Ishikawa (cell line): Measurements from ENCODE around the gene PCDHA10.

Source experiments
- CEBPB ChIP-seq: IDR thresholded peaks from 2 replicates; pipeline ENCODE4 v1.6.1; 2012
- EGR1 ChIP-seq: IDR thresholded peaks from 2 replicates; pipeline ENCODE4 v1.6.1; 2012
- MAX ChIP-seq: IDR thresholded peaks from 2 replicates; pipeline ENCODE4 v1.6.1; 2012
- NFIC ChIP-seq: IDR thresholded peaks from 2 replicates; pipeline ENCODE4 v1.6.1; 2012
- YY1 ChIP-seq: IDR thresholded peaks from 2 replicates; pipeline ENCODE4 v1.6.1; 2012; ENCODE audit warnings: low read depth

GRCh38 chr5:140821375-140822280, 34.1 kb upstream of the PCDHA10 start, which contains the start of gene PCDHA5:
- TF ChIP-seq MAX (no peak), YY1 (no peak), NFIC (no peak), CEBPB (no peak), EGR1 (no peak)
